Measurements from ENCODE around the gene RHOG. TPM values are rescaled to one million over a fixed set of nuclear protein-coding genes. Genes with fewer than 3 reads are reported as not detected.

The RHOG gene
- total RNA-seq, 1 experiment from 2014 or later, result 26.4 TPM

- peaks cover 46% of the 10 kb centered on the region in 2 experiments for H3K4me1 Mint-ChIP-seq
- no CpG with 5 or more reads among the region's 4 CpGs for WGBS (ENCODE audit: extremely low coverage, insufficient read length, low lambda C conversion rate)
- Histone ChIP-seq H3K18ac (ENCODE audit: insufficient read length, low read depth, low read length) (no peak overlapping the region), H3K27me3 (ENCODE audit: insufficient read depth, low read length) (no peaks in the 10 kb centered on the region), H3T11ph (ENCODE audit: low read length) (no peak overlapping the region), H2BK120ac (ENCODE audit: low read depth, low read length, poor library complexity, severe bottlenecking) (no peak overlapping the region), H4K20me1 (ENCODE audit: control insufficient read depth, insufficient read depth, insufficient read length) (peaks cover 3% of the 10 kb centered on the region), H3K23ac (ENCODE audit: insufficient read length, low read depth, low read length) (no peak overlapping the region), H3K4me1 (ENCODE audit: insufficient read depth, low read length) (peaks cover 15% of the 10 kb centered on the region), H3K14ac (ENCODE audit: insufficient read depth, low read length) (no peak overlapping the region; the same call in 1 of the 2 replicates), H3K79me2 (ENCODE audit: insufficient read depth, low read length) (no peaks in the 10 kb centered on the region; the same call in 1 of the 2 replicates), H2BK5ac (ENCODE audit: insufficient read length, low read length) (no peak overlapping the region), H3K4me2 (ENCODE audit: insufficient read depth, insufficient read length, low read length) (peak overlapping the region; percentile 24), H3K56ac (ENCODE audit: insufficient read length, low read depth, low read length) (no peak overlapping the region), H4K8ac (replicated peaks; ENCODE audit: insufficient read length, low read depth, low read length) (no peak overlapping the region), H3K79me1 (ENCODE audit: insufficient read depth, low read depth, low read length, poor library complexity, severe bottlenecking) (no peaks in the 10 kb centered on the region), H2BK12ac (ENCODE audit: insufficient read length, low read depth, low read length) (no peak overlapping the region), H3K9me3 (ENCODE audit: control insufficient read depth, low read depth, low read length) (no peaks in the 10 kb centered on the region), H3K23me2 (ENCODE audit: insufficient read length, low read depth, low read length, poor library complexity, severe bottlenecking) (no peaks in the 10 kb centered on the region), H3K4ac (ENCODE audit: low read depth, low read length) (no peak overlapping the region), H4K91ac (ENCODE audit: insufficient read length, low read depth, low read length) (no peak overlapping the region), H3K9ac (ENCODE audit: extremely low read depth, insufficient read length, low read length) (no peak overlapping the region), H4K5ac (ENCODE audit: insufficient read length, low read depth, low read length) (no peak overlapping the region), H2AFZ (ENCODE audit: low read length) (no peak overlapping the region), H2AK5ac (ENCODE audit: insufficient read length, low read length) (no peak overlapping the region), H2BK15ac (ENCODE audit: low read depth, low read length) (no peak overlapping the region), H3K27ac (ENCODE audit: insufficient read length, low read depth, low read length) (no peak overlapping the region), H2BK20ac (ENCODE audit: low read depth, low read length, poor library complexity, severe bottlenecking) (no peak overlapping the region)
- H3K27ac Mint-ChIP-seq, result peak overlapping the region in 1 of 3 experiments; percentile 66; a peak in 1 of 7 replicates
- no peak for TF ChIP-seq CTCF (conservative IDR thresholded peaks at IDR 0.05)
- H3K36me3 Mint-ChIP-seq (ENCODE audit: insufficient read depth in 1 of 3, low read depth in 3 of 3), result peaks cover 22 to 38% (median 27%) of the 10 kb centered on the region in 3 experiments
- H3K9me3 Mint-ChIP-seq, result no peaks in the 10 kb centered on the region
- DNase-seq, result no peak
- peak overlapping the region in 1 of 2 experiments; percentile 12; a peak in 1 of 5 replicates for H3K4me3 Mint-ChIP-seq
- H3K27me3 Mint-ChIP-seq (ENCODE audit: low read depth), result no peaks in the 10 kb centered on the region
Measured at GRCh38 chr11:3834349-3834663, 6.5 kb downstream of the RHOG start.

All from H9 (cell line).